ENCODE data around the gene TMEM40. TPM values are rescaled to one million over a fixed set of nuclear protein-coding genes. Genes with fewer than 3 reads are reported as not detected.

Gene TMEM40
- total and polyA plus RNA-seq, 9 of the 15 experiments (the other 6 are each of a cell fraction or from before 2014, with no cell fraction given) = 0.11 to 0.31 (median 0.14) TPM; not detected in 6

GRCh38 chr3:12755754-12756153 is 3.3 kb downstream of the TMEM40 start (continued):
- TF ChIP-seq PCBP2 (IDR thresholded peaks at IDR 0.05; ENCODE audit: low read depth, low read length, poor library complexity, severe bottlenecking) = no peak
- no peak for TF ChIP-seq KDM5B (IDR thresholded peaks at IDR 0.05; ENCODE audit: insufficient replicate concordance, low read depth, low read length)
- TF ChIP-seq LEF1 (IDR thresholded peaks at IDR 0.05) = peak; percentile 97
- peak; percentile 33; the same call in 1 of the 2 replicates for TF ChIP-seq JUND (IDR thresholded peaks at IDR 0.05; ENCODE audit: borderline replicate concordance, low read depth, low read length)
- TF ChIP-seq JUND (tag; IDR thresholded peaks at IDR 0.05; ENCODE audit: borderline replicate concordance, low read depth, low read length) = no peak; the same call in 2 of the 3 replicates
- no peak for TF ChIP-seq POU5F1 (IDR thresholded peaks at IDR 0.05; ENCODE audit: borderline replicate concordance, low read depth, low read length, partially characterized antibody)
- TF ChIP-seq NR3C1 (CRISPR knock-in tag; IDR thresholded peaks at IDR 0.05) = no peak
- TF ChIP-seq, protein P1, sequence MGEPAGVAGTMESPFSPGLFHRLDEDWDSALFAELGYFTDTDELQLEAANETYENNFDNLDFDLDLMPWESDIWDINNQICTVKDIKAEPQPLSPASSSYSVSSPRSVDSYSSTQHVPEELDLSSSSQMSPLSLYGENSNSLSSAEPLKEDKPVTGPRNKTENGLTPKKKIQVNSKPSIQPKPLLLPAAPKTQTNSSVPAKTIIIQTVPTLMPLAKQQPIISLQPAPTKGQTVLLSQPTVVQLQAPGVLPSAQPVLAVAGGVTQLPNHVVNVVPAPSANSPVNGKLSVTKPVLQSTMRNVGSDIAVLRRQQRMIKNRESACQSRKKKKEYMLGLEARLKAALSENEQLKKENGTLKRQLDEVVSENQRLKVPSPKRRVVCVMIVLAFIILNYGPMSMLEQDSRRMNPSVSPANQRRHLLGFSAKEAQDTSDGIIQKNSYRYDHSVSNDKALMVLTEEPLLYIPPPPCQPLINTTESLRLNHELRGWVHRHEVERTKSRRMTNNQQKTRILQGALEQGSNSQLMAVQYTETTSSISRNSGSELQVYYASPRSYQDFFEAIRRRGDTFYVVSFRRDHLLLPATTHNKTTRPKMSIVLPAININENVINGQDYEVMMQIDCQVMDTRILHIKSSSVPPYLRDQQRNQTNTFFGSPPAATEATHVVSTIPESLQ (CRISPR knock-in tag; IDR thresholded peaks at IDR 0.05) = no peak
- TF ChIP-seq HLTF (IDR thresholded peaks at IDR 0.05) = no peak
- TF ChIP-seq, protein P2, sequence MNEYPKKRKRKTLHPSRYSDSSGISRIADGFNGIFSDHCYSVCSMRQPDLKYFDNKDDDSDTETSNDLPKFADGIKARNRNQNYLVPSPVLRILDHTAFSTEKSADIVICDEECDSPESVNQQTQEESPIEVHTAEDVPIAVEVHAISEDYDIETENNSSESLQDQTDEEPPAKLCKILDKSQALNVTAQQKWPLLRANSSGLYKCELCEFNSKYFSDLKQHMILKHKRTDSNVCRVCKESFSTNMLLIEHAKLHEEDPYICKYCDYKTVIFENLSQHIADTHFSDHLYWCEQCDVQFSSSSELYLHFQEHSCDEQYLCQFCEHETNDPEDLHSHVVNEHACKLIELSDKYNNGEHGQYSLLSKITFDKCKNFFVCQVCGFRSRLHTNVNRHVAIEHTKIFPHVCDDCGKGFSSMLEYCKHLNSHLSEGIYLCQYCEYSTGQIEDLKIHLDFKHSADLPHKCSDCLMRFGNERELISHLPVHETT (CRISPR knock-in tag; conservative IDR thresholded peaks at IDR 0.05 in 1 of 2, IDR thresholded peaks at IDR 0.05 in 1 of 2) = 0 out of 4 replicates have a peak, but pooled peaks of 1 of the 2 experiments have one; percentile 21
- no peak for TF ChIP-seq GTF3C2 (IDR thresholded peaks at IDR 0.05; ENCODE audit: borderline replicate concordance, extremely low read depth, insufficient read length)
- no peak for TF ChIP-seq NFATC3 (IDR thresholded peaks at IDR 0.05)
- 0 out of 2 replicates have a peak, but pooled peaks have one; percentile 30 for TF ChIP-seq POLR2AphosphoS5 (IDR thresholded peaks at IDR 0.05; ENCODE audit: control insufficient read depth, insufficient read depth, low read depth, low read length)
- no peak for TF ChIP-seq TEAD1 (CRISPR knock-in tag; IDR thresholded peaks at IDR 0.05)
- TF ChIP-seq HDAC3 (IDR thresholded peaks at IDR 0.05; ENCODE audit: borderline replicate concordance, partially characterized antibody) = no peak
- no peak for TF ChIP-seq E2F4 (CRISPR knock-in tag; IDR thresholded peaks at IDR 0.05; ENCODE audit: low read depth)
- no peak for TF ChIP-seq SMARCE1 (IDR thresholded peaks at IDR 0.05)
